Endothelial cell of umbilical vein (primary cell): Measurements from ENCODE around the gene MMRN2. TPM values are rescaled to one million over a fixed set of nuclear protein-coding genes. Genes with fewer than 3 reads are reported as not detected.

ENCODE experiments used
- BruUV-seq: library from RNA; stranded (reverse); fragments of 400-500 nt; replicated peaks from 2 replicates; lab custom pipeline; 2021; lab: Mats Ljungman, UMichigan
- CTCF ChIA-PET: fragments of 300-600, 350-600 bp; sonication (Branson Sonifier 250); formaldehyde crosslinking; loops from one replicate; lab custom pipeline; 2021; ENCODE audit warnings: antibody characterized with exemption, inconsistent platforms; lab: Charles Lee
- POLR2A ChIA-PET: fragments of 300-600, 350-600 bp; sonication (Branson Sonifier 250); formaldehyde crosslinking; loops from one replicate; lab custom pipeline; 2021; ENCODE audit warnings: antibody characterized with exemption, inconsistent platforms; lab: Charles Lee
- DNase-seq: peaks from one replicate; pipeline ENCODE4 v3.0.0-alpha.2; 2011; ENCODE audit warnings: low read depth, low spot score
- FAIRE-seq: peaks from 2 replicates; lab custom pipeline; 2011; peaks lifted over from hg19 to GRCh38; lab: Jason Lieb, UNC
- H2AFZ ChIP-seq: 2 replicates; pipeline ENCODE4 v1.6.0; 2012; ENCODE audit warnings: low read depth, low read length, control low read depth, inconsistent platforms
- H3K27ac ChIP-seq: 2 replicates; pipeline ENCODE4 v1.5.1; 2011; ENCODE audit warnings: low read depth, mild to moderate bottlenecking, control low read depth, low read length, moderate library complexity; ENCODE audit not compliant: insufficient read depth
- H3K27me3 ChIP-seq, 2 experiments: 2 replicates each; pipeline versions ENCODE4 v1.6.0 to v1.6.1; 2011; ENCODE audit warnings: low read length in 2 of 2, mixed read lengths in 1 of 2; ENCODE audit not compliant: control insufficient read depth in 2 of 2, insufficient read depth in 2 of 2
- H3K36me3 ChIP-seq, 2 experiments: 2 replicates in 1 of 2; 3 replicates in 1 of 2; pipeline ENCODE4 v1.5.1; 2011; ENCODE audit warnings: low read length in 2 of 2, mild to moderate bottlenecking in 1 of 2, moderate library complexity in 1 of 2; ENCODE audit not compliant: control insufficient read depth in 2 of 2, insufficient read depth in 2 of 2; ENCODE audit errors: extremely low read depth in 1 of 2
- H3K4me1 ChIP-seq: 3 replicates; pipeline ENCODE4 v1.5.1; 2011; ENCODE audit warnings: mild to moderate bottlenecking, low read length; ENCODE audit not compliant: control insufficient read depth, insufficient read depth; ENCODE audit errors: extremely low read depth
- H3K4me2 ChIP-seq: 2 replicates; pipeline ENCODE4 v1.6.1; 2011; ENCODE audit warnings: low read length, control low read depth, mixed read lengths; ENCODE audit not compliant: insufficient read depth
- H3K4me3 ChIP-seq, 3 experiments: fragments of 200-600 bp in 1 of 3; sonication (generic), shearing (Covaris generic) in 1 of 3; replicated peaks in 1 of 3; 2 replicates each; pipeline ENCODE4 v1.5.1; 2011 to 2016; ENCODE audit warnings: control low read depth in 3 of 3, low read length in 3 of 3, mild to moderate bottlenecking in 2 of 3, inconsistent platforms in 1 of 3, low read depth in 1 of 3, moderate library complexity in 1 of 3; ENCODE audit not compliant: insufficient read depth in 1 of 3
- H3K79me2 ChIP-seq: 2 replicates; pipeline ENCODE4 v1.6.0; 2012; ENCODE audit warnings: low read length, inconsistent platforms; ENCODE audit not compliant: control insufficient read depth, insufficient read depth
- H3K9ac ChIP-seq: replicated peaks from 2 replicates; pipeline ENCODE3; 2011; ENCODE audit warnings: low read length, control low read depth; ENCODE audit not compliant: insufficient read depth; ENCODE audit errors: extremely low read depth
- H3K9me1 ChIP-seq: replicated peaks from 3 replicates; pipeline ENCODE4 v1.6.0; 2011; ENCODE audit warnings: mild to moderate bottlenecking, low read length; ENCODE audit not compliant: control insufficient read depth, insufficient read depth; ENCODE audit errors: extremely low read depth
- H3K9me3 ChIP-seq: replicated peaks from 2 replicates; pipeline ENCODE4 v1.5.1; 2012; ENCODE audit warnings: low read length, inconsistent platforms; ENCODE audit not compliant: control insufficient read depth, insufficient read depth
- H4K20me1 ChIP-seq: replicated peaks from 2 replicates; pipeline ENCODE3; 2011; ENCODE audit warnings: mild to moderate bottlenecking, low read length; ENCODE audit not compliant: control insufficient read depth, insufficient read depth; ENCODE audit errors: extremely low read depth
- CTCF ChIP-seq, 2 donors: IDR thresholded peaks; 1 replicate in 1 of 2; 2 replicates in 1 of 2; pipeline ENCODE4 v1.5.1; 2011; ENCODE audit warnings: low read length in 2 of 2, mild to moderate bottlenecking in 2 of 2, moderate library complexity in 2 of 2, control low read depth in 1 of 2, inconsistent platforms in 1 of 2, low read depth in 1 of 2; ENCODE audit not compliant: insufficient read depth in 1 of 2; ENCODE audit errors: extremely low read depth in 1 of 2
- EZH2 ChIP-seq: IDR thresholded peaks from 2 replicates; pipeline ENCODE4 v1.6.1; 2012; ENCODE audit warnings: borderline replicate concordance, low read depth, mild to moderate bottlenecking, moderate library complexity, low read length, inconsistent platforms; ENCODE audit not compliant: severe bottlenecking
- FOS ChIP-seq: IDR thresholded peaks from 2 replicates; pipeline ENCODE4 v1.6.1; 2011; ENCODE audit warnings: mild to moderate bottlenecking, low read length, moderate library complexity, borderline replicate concordance; ENCODE audit not compliant: insufficient read depth
- GATA2 ChIP-seq: IDR thresholded peaks from 2 replicates; pipeline ENCODE4 v1.7.0; 2011; ENCODE audit warnings: low read depth, mild to moderate bottlenecking, moderate library complexity, mixed read lengths, low read length; ENCODE audit not compliant: insufficient read length, insufficient read depth
- JUN ChIP-seq: IDR thresholded peaks from 2 replicates; pipeline ENCODE4 v1.6.1; 2011; ENCODE audit warnings: borderline replicate concordance, low read depth; ENCODE audit not compliant: insufficient read length, insufficient read depth
- MAX ChIP-seq: IDR thresholded peaks from 2 replicates; pipeline ENCODE4 v1.6.1; 2011; ENCODE audit not compliant: insufficient read depth, insufficient read length
- MYC ChIP-seq: IDR thresholded peaks from one replicate; pipeline ENCODE4 v1.6.1; 2011; ENCODE audit warnings: mild to moderate bottlenecking, low read depth, low read length
- POLR2A ChIP-seq: IDR thresholded peaks from 2 replicates; pipeline ENCODE4 v1.6.1; 2012; ENCODE audit warnings: low read depth, mild to moderate bottlenecking, control low read depth, low read length
- POLR2AphosphoS5 ChIP-seq: IDR thresholded peaks from 2 replicates; pipeline ENCODE4 v1.6.1; 2012; ENCODE audit warnings: low read depth, mild to moderate bottlenecking, control low read depth, low read length, moderate library complexity; ENCODE audit not compliant: insufficient read depth
- dilution Hi-C: fragments of 300-500 bp; cut with MboI; formaldehyde crosslinking; loops from one replicate; pipeline ENCODE4 v1.15.0; 2019; ENCODE audit warnings: low sequenced_read_pairs; ENCODE audit not compliant: extremely low pct_ligation_motif_present
- intact Hi-C: fragments of 100-400 bp; cut with micrococcal nuclease; formaldehyde crosslinking; loops from one replicate; pipeline ENCODE4 v1.10.0; 2022
- polyA plus RNA-seq, 4 experiments: library from polyadenylated mRNA; depleted of rRNA in 3 of 4; stranded (reverse) in 3 of 4; unstranded in 1 of 4; fragments of >200 nt; gene quantifications; 2 replicates each; pipeline versions ENCODE4 v1.2.1 to v1.2.3, GENCODE V29; 2011 to 2012; ENCODE audit warnings: missing spikeins in 1 of 4
- total RNA-seq: library from RNA; stranded (reverse); gene quantifications from 2 replicates; pipeline ENCODE4 v1.2.3, GENCODE V29; 2021

The MMRN2 gene
- total and polyA plus RNA-seq, 2 donors (not counting 3 experiments of a cell fraction or from before 2014, with no cell fraction given), result 154 to 169 TPM

GRCh38 chr10:86968271-86968993, 11.0 kb upstream of the MMRN2 start, which contains the start of gene ADIRF:
Gene ADIRF (plus strand): TSS chr10:86968482. CDS start chr10:86968545, 63 bp downstream.
- H3K9me3 ChIP-seq, result no peaks in the 10 kb centered on the region
- TF ChIP-seq FOS (no peak), MAX (no peak), MYC (no peak), JUN (no peak), POLR2A (no peak), EZH2 (no peak), CTCF (IDR thresholded peaks at IDR 0.05; ENCODE audit: extremely low read depth in 1 of 2, insufficient read depth in 1 of 2, low read depth in 1 of 2, low read length in 2 of 2) (no peak), POLR2AphosphoS5 (no peak), GATA2 (no peak)
- peak within 1 kb of the TSS in 1 of 3 experiments; percentile 11 for H3K4me3 ChIP-seq
- no TSS peak for BruUV-seq
- no peak within 1 kb of the TSS for H3K9ac ChIP-seq
- DNase-seq, result peak; percentile 16
- ChIA-PET CTCF (interaction anchor here (1.6 to 8.5 kb wide), 5 partner anchors 8 to 275 kb away, joined by 4 to 189 read pairs (median 23); partner anchors contain the start of genes MMRN2 and SNCG), POLR2A (interaction anchor here (0.5 to 2.0 kb wide), 2 partner anchors 11 to 77 kb away, joined by 4 to 11 read pairs; partner anchors contain the start of genes MMRN2 and SNCG)
- intact Hi-C loops, result loop anchor here (2.0 kb wide), 1 partner anchor 116 kb away; no protein-coding TSS in a partner anchor
- dilution Hi-C loops, result no loop called here
- H3K9me1 ChIP-seq, result no peaks in the 10 kb centered on the region
- H3K4me1 ChIP-seq, result peaks cover 55% of the 10 kb centered on the region
- H3K36me3 ChIP-seq, result no peaks in the 10 kb centered on the region
- peak within 1 kb of the TSS; percentile 56 for H2AFZ ChIP-seq
- no peaks in the 10 kb centered on the region for H3K79me2 ChIP-seq
- peak within 1 kb of the TSS; percentile 16 for H3K27ac ChIP-seq
- H3K27me3 ChIP-seq, result no peaks in the 10 kb centered on the region
- H4K20me1 ChIP-seq, result no peaks in the 10 kb centered on the region
- H3K4me2 ChIP-seq, result peak within 1 kb of the TSS; percentile 49
- no peak for FAIRE-seq
